H1 (cell line): ENCODE measurements around the gene FBN1. TPM values are rescaled to one million over a fixed set of nuclear protein-coding genes. Genes with fewer than 3 reads are reported as not detected.

ENCODE experiments used
- polyA plus RNA-seq, 7 experiments: library from polyadenylated mRNA; depleted of rRNA in 3 of 7; stranded (reverse) in 5 of 7; unstranded in 2 of 7; fragments of >200 nt in 5 of 7; fragments of 200-250 nt in 2 of 7; gene quantifications; 1 replicate in 5 of 7; 2 replicates in 1 of 7; 4 replicates in 1 of 7; pipeline versions ENCODE4 v1.2.1 to v1.2.3, GENCODE V29; 2011 to 2013; ENCODE audit warnings: missing spikeins in 2 of 7, mixed read lengths in 2 of 7
- total RNA-seq: library from RNA; stranded (reverse); fragmentation: NEBNext Ultra II Directional; extraction: Animal tissue kit (Norgen Biotek cat#: 25700); gene quantifications from 2 replicates; pipeline ENCODE4 v1.2.1, GENCODE V29; 2021
- TF ChIP-seq, protein P1 (sequence below): fragments of 300-600 bp; sonication (generic); IDR thresholded peaks from 2 replicates; pipeline ENCODE4 v1.7.1; 2012; ENCODE audit warnings: low read length, moderate library complexity, mild to moderate bottlenecking, inconsistent platforms; ENCODE audit not compliant: insufficient replicate concordance
- TF ChIP-seq, protein P2 (sequence below), 3 experiments: IDR thresholded peaks; 1 replicate in 2 of 3; 2 replicates in 1 of 3; pipeline versions ENCODE4 v1.5.1 to v1.6.1; 2011; ENCODE audit warnings: low read length in 3 of 3, mild to moderate bottlenecking in 3 of 3, inconsistent platforms in 2 of 3, low read depth in 1 of 3, moderate library complexity in 1 of 3; ENCODE audit not compliant: insufficient read depth in 1 of 3; ENCODE audit errors: control extremely low read depth in 1 of 3

The FBN1 gene
- total and polyA plus RNA-seq, 2 of the 8 experiments (the other 6 are each of a cell fraction or from before 2014, with no cell fraction given) = 3.0 to 4.0 TPM

DNA sequence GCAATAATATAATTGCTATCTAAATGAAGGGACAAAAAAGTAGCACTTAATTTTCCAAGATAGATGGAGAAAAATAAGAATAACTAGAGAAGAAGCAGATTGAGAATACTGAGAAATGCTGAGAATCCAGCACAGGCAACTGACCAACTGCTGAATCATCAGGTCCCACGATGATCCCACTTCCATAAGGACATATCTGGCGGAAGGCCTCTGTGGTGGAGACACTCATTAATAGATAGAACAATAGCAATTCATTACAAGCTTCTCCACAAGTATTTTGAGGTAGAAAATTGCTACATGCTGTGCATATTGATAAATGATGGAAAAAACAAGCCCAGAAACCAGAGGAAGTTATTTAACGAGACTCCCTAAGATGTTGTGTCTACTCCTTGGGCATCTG is 208.3 kb downstream of the FBN1 start (continued):
- TF ChIP-seq, protein P1, sequence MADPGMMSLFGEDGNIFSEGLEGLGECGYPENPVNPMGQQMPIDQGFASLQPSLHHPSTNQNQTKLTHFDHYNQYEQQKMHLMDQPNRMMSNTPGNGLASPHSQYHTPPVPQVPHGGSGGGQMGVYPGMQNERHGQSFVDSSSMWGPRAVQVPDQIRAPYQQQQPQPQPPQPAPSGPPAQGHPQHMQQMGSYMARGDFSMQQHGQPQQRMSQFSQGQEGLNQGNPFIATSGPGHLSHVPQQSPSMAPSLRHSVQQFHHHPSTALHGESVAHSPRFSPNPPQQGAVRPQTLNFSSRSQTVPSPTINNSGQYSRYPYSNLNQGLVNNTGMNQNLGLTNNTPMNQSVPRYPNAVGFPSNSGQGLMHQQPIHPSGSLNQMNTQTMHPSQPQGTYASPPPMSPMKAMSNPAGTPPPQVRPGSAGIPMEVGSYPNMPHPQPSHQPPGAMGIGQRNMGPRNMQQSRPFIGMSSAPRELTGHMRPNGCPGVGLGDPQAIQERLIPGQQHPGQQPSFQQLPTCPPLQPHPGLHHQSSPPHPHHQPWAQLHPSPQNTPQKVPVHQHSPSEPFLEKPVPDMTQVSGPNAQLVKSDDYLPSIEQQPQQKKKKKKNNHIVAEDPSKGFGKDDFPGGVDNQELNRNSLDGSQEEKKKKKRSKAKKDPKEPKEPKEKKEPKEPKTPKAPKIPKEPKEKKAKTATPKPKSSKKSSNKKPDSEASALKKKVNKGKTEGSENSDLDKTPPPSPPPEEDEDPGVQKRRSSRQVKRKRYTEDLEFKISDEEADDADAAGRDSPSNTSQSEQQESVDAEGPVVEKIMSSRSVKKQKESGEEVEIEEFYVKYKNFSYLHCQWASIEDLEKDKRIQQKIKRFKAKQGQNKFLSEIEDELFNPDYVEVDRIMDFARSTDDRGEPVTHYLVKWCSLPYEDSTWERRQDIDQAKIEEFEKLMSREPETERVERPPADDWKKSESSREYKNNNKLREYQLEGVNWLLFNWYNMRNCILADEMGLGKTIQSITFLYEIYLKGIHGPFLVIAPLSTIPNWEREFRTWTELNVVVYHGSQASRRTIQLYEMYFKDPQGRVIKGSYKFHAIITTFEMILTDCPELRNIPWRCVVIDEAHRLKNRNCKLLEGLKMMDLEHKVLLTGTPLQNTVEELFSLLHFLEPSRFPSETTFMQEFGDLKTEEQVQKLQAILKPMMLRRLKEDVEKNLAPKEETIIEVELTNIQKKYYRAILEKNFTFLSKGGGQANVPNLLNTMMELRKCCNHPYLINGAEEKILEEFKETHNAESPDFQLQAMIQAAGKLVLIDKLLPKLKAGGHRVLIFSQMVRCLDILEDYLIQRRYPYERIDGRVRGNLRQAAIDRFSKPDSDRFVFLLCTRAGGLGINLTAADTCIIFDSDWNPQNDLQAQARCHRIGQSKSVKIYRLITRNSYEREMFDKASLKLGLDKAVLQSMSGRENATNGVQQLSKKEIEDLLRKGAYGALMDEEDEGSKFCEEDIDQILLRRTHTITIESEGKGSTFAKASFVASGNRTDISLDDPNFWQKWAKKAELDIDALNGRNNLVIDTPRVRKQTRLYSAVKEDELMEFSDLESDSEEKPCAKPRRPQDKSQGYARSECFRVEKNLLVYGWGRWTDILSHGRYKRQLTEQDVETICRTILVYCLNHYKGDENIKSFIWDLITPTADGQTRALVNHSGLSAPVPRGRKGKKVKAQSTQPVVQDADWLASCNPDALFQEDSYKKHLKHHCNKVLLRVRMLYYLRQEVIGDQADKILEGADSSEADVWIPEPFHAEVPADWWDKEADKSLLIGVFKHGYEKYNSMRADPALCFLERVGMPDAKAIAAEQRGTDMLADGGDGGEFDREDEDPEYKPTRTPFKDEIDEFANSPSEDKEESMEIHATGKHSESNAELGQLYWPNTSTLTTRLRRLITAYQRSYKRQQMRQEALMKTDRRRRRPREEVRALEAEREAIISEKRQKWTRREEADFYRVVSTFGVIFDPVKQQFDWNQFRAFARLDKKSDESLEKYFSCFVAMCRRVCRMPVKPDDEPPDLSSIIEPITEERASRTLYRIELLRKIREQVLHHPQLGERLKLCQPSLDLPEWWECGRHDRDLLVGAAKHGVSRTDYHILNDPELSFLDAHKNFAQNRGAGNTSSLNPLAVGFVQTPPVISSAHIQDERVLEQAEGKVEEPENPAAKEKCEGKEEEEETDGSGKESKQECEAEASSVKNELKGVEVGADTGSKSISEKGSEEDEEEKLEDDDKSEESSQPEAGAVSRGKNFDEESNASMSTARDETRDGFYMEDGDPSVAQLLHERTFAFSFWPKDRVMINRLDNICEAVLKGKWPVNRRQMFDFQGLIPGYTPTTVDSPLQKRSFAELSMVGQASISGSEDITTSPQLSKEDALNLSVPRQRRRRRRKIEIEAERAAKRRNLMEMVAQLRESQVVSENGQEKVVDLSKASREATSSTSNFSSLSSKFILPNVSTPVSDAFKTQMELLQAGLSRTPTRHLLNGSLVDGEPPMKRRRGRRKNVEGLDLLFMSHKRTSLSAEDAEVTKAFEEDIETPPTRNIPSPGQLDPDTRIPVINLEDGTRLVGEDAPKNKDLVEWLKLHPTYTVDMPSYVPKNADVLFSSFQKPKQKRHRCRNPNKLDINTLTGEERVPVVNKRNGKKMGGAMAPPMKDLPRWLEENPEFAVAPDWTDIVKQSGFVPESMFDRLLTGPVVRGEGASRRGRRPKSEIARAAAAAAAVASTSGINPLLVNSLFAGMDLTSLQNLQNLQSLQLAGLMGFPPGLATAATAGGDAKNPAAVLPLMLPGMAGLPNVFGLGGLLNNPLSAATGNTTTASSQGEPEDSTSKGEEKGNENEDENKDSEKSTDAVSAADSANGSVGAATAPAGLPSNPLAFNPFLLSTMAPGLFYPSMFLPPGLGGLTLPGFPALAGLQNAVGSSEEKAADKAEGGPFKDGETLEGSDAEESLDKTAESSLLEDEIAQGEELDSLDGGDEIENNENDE = no peak
- TF ChIP-seq, protein P2, sequence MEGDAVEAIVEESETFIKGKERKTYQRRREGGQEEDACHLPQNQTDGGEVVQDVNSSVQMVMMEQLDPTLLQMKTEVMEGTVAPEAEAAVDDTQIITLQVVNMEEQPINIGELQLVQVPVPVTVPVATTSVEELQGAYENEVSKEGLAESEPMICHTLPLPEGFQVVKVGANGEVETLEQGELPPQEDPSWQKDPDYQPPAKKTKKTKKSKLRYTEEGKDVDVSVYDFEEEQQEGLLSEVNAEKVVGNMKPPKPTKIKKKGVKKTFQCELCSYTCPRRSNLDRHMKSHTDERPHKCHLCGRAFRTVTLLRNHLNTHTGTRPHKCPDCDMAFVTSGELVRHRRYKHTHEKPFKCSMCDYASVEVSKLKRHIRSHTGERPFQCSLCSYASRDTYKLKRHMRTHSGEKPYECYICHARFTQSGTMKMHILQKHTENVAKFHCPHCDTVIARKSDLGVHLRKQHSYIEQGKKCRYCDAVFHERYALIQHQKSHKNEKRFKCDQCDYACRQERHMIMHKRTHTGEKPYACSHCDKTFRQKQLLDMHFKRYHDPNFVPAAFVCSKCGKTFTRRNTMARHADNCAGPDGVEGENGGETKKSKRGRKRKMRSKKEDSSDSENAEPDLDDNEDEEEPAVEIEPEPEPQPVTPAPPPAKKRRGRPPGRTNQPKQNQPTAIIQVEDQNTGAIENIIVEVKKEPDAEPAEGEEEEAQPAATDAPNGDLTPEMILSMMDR (IDR thresholded peaks at IDR 0.05; ENCODE audit: control extremely low read depth in 1 of 3, insufficient read depth in 1 of 3, low read depth in 1 of 3, low read length in 3 of 3) = no peak
- TF ChIP-seq, all 59 proteins: peak for 0
